Measurements from ENCODE around the gene CLTCL1.

GRCh38 chr22:19277785-19278184 is 13.7 kb downstream of the CLTCL1 start:
- TF ChIP-seq ATF3 (IDR thresholded peaks at IDR 0.05) (no peak), REST (IDR thresholded peaks at IDR 0.05; ENCODE audit: low read depth) (no peak), CTCF (IDR thresholded peaks at IDR 0.05 in 2 of 3, conservative IDR thresholded peaks at IDR 0.05 in 1 of 3; ENCODE audit: borderline replicate concordance in 1 of 3, insufficient read depth in 1 of 3, low read depth in 2 of 3, low read length in 2 of 3) (no peak)
